Measurements from ENCODE around the gene COQ10B.

The COQ10B gene

DNA sequence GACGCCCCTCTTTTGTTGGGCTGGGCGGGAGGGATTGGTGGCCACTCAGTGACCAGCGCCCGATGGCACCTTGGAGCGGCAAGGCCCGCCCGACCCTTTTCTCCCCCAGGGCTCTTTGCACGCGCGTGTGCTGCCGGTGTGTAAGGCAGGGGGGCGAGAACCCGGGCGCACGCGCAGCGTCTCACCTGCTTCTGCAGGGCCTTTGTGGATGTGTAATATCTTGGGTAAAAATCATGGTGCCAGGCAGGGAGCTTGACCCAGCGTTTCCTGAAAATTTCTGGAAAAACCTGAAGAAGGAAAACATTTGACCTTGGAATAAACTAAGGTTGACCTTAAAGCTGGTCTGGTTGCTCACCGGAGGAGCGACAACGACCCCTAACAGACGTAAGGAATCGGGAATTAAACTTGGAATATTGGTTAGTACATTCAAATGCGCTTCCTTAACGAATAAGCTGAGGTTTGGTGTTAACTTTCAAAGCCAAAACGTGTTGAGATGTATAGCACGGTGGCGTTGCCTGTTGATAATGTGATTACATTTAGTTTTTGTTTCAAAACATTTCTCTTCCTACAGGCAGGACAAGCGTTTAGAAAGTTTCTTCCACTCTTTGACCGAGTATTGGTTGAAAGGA lies 47.3 kb downstream of the COQ10B start:
- DNase-seq (ENCODE audit: low read depth): no peak

- DNase-seq (ENCODE audit: low read depth): no peak
Observed at GRCh38 chr2:197502201-197502600, 48.8 kb downstream of the COQ10B start.

GRCh38 chr2:197502685-197503084 lies 49.3 kb downstream of the COQ10B start:
- DNase-seq (ENCODE audit: low read depth): no peak

GRCh38 chr2:197504000-197504399 lies 50.6 kb downstream of the COQ10B start:
- no peak for DNase-seq (ENCODE audit: low read depth)

GRCh38 chr2:197504512-197504911 lies 51.2 kb downstream of the COQ10B start:
- no peak for DNase-seq (ENCODE audit: low read depth)

- DNase-seq (ENCODE audit: low read depth): no peak
Observed at GRCh38 chr2:197506658-197507057, 53.3 kb downstream of the COQ10B start.

DNA sequence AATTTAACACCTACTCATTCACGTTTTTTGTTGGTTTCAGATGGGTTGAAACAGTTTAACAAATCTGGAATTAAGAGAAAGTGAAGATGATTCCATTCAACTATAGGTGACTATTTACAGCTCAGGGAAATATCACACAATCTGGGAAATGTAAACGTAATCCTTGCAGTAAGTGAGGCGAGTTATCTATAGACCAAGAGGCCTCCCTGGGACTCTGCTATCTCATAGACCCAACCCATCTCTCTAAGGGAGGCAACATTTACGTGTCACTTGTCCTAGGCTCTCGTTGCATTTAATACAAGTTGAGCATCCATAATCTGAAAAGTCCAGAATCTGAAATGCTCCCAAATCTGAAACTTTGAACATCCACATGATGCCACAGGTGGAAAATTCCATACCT lies 60.6 kb downstream of the COQ10B start:
- no peak for DNase-seq (ENCODE audit: low read depth)

DNA sequence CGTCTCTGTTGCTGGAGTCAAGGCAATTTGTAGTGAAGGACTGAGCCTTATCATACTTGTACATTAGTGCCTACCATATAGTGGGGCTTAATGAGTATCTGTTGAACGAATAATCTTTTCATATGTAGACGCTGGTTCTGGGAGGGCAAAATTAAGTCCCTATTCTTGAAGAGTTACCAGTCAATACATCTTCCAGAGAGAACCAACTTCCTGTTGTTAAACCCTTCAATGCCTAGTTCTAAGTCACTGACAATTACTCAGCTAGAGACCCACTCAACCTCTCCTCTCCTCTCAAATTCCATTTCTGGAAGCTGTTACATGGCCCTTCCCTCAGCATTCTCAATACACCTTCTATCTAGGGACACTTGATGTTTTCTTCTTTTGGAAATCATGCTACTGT lies 61.4 kb downstream of the COQ10B start:
- DNase-seq (ENCODE audit: low read depth): no peak

GRCh38 chr2:197515315-197515738 lies 62.0 kb downstream of the COQ10B start:
- no peak for DNase-seq (ENCODE audit: low read depth)

GRCh38 chr2:197515739-197516392 lies 62.5 kb downstream of the COQ10B start, which contains the start of gene MOB4:
MOB4 (plus strand) TSS chr2:197516066; CDS start chr2:197516087, 21 bp downstream.
- peak; percentile 88 for DNase-seq (ENCODE audit: low read depth)

DNA sequence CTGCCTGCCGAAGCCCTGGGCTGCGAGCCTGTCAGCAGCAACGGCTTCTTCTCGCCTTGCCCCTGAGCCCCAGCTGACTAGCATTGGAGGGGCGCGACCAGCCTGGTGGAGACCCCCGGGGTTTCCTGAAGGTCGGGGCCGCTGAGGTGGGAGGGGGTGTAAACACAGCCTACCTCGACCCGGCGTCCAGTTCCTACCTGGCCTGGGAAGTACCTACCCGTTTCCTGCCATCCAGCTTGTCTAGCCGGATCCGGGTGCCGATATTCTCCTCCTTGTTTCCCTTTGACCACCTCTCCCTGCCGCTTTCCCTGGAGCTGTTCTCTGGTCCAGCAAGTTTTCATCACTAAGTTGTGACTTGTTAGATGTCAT lies 63.0 kb downstream of the COQ10B start:
- no peak for DNase-seq (ENCODE audit: low read depth)

GRCh38 chr2:197517150-197517549 lies 63.8 kb downstream of the COQ10B start:
- DNase-seq (ENCODE audit: low read depth): no peak
